Midbrain (tissue), 1 donor: ENCODE results near the gene DMD.
"Not testable (repeated sequence)": the region's sequence is repeated elsewhere in the genome, so short reads cannot be mapped to it uniquely, and the experiment has no call there.

Experiments used
- DNase-seq: peaks from one replicate; lab custom pipeline; 2025; lab: John Stamatoyannopoulos, UW

The DMD gene

DNA sequence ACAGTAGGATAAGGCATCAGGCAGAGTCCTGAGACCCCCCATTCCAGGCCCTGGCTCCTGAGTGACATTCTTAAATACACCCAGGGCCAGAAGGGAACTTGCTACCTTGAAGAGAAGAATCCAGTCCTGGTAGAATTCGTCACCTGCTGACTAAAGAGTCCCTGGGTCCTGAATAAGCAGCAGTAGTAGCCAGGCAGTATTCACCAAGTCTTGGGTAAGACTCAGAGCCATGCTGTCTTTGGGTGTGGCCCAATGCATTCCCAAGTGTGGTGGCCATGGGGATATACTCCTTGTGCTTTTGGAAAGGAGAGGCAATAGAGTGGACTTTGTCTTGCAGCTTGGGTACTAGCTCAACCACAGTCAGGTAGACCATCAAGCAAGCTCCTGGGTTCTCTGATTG lies 359.1 kb downstream of the DMD start:
- no peak for DNase-seq

DNA sequence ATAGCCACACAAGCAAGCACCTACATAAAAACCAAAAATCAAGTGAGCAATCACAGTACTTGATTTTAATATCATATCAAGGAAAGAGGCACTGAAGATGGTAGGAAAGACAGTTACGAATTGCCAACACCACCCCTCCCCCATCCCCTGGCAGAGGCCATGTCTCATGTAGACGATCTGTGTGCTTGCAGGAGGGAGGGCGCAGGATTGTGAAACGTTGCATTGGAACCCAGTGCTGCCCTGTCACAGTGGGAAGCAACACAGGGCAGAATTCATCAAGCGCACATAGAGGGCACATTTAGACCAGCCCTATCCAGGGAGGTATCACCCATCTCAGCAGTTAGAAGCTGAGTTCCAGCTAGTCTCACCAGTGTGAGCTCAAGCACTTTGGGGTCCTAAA lies 359.8 kb downstream of the DMD start:
- DNase-seq = no peak

DNA sequence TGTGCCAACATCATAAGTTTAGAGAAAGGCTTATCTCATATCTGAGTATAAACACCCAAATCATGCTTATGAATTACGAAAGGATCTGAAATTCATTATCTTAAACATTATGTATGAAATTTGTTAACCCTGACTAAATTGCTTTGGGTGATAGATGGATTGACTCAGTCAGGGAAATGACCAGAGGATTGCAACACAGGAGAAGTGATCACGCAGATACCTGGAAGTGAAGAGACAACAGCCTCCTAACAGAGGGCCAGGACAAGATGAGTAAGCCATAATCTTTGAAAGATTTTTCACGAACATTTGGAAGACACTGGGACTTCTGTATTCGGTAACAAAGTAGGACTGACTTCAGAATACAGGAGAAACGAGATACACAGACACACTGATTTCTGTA lies 363.4 kb downstream of the DMD start:
- no peak for DNase-seq

DNA sequence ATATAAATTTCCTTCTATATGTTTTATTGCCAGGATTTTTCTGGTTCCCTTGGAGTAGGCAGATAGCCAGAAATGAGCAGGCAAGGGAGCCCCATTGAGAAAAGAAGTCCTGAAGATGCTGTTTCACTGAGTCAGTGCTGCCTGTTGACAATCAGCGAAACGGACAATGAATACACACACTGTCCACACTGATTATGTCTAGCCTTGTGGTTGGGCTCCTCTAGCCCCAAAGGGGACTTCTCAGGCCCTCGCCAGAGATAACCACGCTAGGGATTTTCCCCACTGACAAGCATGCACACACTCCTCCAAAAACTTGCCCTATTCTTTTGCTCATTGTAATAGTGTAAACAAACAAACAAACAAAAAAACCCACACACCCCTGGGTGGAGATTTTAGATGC lies 369.3 kb downstream of the DMD start:
- no peak for DNase-seq

DNA sequence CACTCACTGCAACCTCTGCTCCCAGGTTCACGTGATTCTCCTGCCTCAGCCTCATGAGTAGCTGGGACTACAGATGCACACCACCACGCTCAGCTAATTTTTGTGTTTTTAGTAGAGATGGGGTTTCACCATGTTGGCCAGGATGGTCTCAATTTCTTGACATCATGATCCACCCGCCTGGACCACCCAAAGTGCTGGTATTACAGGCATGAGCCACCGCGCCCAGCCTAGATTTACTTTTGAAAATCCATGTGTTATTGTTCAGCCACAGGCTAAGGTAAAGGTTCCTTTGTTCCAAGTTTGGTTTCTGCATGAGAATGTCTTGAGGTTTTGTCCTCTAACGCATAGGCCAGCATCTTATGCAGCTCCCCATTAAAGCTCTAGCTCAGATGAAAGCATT lies 371.6 kb downstream of the DMD start:
- no peak for DNase-seq

DNA sequence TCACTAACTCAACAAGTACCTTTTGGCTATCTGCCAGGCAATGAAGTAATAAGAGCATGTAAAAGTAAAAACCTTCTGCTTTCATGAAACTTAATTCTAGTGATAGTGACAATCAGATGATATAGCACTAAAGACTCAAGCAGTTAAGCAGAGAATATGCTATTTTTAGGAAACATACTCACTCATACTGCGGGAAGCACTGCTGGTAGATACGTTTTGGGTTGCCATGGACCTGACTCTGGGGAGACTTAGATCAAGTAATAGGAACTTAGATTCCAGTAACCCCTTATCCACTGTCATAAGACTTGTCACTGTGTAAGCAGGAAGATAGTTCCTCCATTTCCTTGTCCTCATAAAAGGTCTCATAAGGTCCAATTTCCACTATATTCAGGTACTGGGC lies 386.3 kb downstream of the DMD start:
- DNase-seq = no peak

DNA sequence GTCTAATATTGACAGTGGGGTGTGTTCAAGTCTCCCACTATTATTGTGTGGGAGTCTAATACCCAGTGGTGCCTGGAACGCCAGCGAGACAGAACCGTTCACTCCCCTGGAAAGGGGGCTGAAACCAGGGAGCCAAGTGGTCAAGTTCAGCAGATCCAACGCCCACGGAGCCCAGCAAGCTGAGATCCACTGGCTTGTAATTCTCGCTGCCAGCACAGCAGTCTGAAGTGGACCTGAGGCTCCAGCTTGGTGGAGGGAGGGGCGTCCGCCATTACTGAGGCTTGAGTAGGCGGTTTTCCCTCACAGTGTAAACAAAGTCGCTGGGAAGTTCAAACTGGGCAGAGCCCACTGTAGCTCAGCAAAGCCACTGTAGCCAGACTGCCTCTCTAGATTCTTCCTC lies 407.3 kb downstream of the DMD start:
- DNase-seq = no peak

DNA sequence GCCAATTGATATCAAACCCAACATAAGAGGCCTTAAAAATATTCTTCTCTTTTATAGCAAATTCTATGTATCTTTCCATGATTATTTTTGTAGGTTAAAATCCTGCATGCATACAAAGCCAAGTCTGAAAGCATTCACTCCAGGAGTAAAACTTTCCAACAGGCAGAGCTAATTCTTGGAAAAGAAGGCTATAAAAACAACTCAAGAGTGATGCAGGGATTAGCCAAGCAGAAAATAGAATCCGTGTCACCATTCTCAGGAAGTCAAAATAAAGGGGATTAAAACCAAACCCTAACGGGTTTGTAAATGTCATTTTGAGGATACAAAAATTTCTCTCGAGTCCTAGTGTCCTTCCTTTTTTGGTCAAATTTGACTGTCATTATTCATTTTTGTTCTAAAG lies 412.4 kb downstream of the DMD start:
- no peak for DNase-seq

DNA sequence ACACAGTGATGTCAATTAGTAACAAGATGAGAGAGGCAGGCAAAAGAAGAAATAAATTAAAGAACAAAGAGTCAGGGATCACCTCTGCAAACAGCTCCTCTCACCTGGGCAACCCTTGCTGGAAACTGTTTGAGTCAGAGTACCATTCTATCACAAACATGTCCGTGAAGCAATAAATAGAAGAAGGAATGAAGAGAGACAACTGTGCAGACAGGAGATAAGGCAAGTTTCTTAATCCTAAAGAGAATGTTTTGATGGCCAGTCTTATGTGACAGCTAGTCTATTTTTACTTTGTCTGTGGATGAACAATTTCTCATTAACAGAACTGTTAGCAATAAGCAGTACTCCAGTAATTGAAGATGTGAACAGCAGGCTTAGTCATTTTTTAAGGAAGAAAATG lies 422.4 kb downstream of the DMD start:
- DNase-seq = no peak

DNA sequence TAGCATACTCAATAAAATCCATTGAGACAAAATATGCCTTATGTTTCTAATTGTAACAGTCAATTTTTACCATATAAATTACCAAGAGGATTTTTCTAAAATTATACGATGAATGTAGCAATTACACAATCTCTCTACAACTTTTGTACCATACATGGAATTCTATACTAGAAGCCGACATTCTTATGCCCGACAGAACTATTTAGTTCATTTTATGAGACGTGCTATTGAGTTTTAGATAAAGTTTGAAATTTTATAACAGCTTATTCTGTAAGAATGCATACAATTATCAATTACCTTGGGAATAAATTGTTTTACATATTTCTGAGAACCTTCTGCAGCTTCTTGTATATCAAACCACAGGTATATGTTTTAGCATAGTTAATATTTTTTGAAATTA lies 431.2 kb downstream of the DMD start:
- no peak for DNase-seq

DNA sequence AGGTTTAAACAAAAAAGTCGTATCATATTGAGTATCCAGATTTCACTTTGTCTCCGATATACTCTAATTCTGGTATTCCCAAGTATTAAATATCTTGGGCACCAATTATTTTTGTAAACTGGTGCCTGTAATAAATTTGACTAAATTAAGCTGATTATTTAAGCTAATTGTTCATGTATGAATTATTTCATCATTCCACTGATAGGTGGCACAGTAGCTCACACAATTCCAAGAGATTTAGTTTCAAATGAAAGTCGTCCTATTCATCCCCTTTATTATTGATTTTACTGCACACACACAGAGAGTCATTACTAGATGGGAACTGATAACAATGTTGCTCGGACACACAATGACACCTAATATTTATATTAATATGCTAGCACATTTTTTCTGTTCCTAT lies 432.4 kb downstream of the DMD start:
- DNase-seq = no peak

DNA sequence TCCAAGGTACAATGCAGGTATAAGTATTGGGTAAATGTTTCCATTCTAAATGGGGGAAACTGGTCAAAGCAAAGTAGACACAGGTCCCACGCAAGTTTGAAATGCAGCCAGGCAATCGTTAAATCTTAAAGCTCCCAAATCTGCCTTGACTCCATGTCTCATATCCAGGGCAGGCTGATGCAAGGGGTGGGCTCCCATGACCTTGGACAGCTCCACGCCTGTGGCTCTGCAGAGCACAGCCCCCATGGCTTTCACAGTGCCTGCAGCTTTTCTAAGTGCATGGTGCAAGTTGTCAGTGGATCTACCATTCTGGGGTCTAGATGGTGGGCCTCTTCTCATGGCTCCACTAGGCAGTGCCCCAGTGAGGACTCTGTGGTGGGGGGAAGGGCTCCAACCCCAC lies 436.4 kb downstream of the DMD start:
- DNase-seq = no peak

DNA sequence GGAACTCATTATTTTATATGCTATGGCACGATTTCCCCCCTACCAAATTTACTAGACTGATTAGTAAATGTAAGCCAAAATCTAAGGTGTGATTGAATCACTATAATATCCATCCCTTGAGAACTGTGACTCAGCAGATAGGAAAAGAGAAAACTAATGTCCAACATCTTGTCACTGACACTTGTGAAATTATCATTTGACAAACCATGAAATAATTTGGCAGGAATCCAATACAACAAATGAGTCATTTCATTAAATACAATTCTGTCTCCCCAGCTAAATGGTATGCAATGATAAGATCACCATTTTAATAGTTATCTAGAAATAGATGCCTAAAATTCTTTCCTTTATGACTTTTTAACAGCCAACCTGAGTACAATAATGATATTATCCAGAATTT lies 462.3 kb downstream of the DMD start:
- no peak for DNase-seq

DNA sequence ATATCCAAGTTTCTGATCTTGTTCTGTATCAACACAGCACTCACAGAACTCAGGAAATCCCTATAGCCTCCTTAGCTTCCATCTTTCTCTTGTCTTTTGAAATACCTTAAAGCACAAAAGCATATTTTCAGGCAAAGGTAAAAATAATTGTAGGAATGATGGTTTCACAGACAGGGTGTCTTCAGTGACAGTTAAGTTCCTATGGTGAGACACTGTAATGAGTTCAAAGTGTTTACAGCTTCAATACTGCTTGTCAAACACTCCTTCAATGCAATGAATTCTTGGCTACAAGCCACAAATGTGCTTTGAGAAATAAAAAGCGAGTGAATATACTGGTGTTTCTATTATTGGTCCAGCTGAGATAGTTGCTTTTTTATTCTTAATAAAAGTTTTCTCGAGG lies 466.0 kb downstream of the DMD start:
- no peak for DNase-seq

DNA sequence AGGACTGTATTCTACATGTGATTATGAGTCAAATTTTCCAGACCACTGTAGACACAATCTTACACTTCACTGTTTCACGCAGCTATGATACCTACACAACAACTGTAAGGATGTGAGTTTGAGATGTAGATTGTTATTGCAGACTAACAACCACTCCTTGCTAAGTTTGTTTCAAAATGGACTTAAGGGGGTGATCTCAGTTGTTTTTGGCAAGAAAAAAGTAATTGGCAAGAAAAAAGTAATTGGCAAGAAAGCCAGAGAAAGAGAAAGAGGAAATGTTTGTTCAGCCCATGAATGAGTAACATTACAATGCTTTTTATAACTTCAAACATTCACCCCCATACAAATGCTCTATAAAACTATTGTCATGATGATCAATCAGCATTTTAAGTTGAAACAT lies 466.4 kb downstream of the DMD start:
- no peak for DNase-seq

DNA sequence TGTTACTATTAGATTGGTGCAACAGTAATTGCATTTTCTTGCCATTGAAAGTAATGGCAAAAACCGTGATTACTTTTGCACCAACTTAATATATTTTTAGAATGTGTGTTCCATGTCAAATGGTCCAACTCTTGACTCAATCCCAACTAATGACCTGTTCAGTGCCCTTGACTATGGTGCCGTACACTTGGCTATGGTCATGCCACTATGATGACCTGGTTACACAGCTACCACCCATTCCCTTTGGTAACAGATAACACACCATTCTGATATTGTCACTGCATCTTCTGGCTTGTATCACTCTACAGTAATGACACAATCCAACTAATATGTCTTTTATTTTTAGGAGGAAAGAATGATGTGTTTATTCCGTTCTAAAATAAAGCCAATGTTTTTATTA lies 469.4 kb downstream of the DMD start:
- no peak for DNase-seq

DNA sequence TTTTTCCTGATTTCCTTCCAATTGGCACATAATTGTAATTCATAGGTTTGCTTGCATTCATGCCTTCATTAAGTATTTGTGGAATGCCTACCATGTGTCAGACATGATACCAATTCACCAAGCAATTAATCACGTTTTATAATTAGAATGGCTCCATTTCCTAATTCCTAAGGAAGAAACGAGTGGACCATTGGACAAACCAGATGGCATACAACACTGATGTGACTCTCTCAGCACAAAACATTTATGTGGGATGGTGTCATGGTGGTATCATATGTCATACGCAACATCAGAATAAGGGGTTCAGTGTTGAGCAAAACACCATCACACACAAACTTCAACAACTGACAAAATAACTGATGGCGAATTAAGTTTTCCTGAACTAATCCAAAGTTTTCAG lies 502.8 kb downstream of the DMD start:
- DNase-seq = no peak

DNA sequence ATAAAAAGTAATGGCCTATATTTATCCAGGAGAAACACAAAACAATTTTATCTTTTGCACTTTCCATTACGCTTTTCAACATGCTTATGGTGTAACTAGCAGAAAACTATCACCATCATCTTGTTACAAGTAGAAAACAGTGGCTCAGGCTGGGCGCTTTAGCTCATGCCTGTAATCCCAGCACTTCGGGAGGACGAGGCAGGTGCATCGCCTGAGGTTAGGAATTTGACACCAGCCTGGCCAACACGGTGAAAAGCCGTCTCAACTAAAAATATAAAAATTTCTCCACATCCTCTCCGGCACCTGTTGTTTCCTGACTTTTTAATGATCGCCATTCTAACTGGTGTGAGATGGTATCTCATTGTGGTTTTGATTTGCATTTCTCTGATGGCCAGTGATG lies 506.0 kb downstream of the DMD start:
- not testable (repeated sequence) for DNase-seq

DNA sequence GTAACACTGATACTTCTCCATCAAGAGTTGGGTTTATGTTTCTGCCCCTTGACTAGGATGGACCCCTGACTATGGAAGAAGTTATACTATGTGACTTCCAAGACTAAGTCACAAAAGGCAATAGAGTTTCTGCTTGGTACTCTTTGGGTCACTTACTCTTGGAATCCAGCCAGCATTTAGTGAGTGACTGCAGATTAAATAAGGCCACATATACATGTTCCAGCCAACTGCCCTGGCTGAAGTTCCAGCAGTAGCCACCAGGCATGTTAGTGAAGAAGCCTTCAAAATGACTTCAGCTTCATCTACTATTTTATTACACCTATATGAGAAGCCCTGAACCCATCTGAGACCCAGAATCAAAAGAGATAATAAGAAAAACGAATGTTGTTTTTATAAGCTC lies 524.0 kb downstream of the DMD start:
- no peak for DNase-seq

DNA sequence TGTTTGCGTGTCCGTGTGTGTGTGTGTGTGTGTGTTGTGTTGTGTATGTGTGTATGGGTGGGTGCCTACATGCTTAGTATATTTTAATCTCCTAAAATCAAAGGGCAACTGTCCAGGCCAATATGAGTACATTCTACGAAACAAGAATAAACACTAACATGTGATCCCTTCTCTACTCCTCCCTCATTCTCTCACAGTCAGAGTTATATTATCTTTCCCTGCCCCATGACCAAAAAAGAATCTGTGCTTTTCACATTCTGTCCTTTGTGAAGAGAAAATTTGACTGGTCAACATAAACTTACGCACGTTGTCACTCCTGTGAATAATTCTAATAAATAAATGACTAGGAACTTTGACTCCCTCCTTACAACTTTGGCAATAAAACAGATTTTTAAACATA lies 532.9 kb downstream of the DMD start:
- no peak for DNase-seq

DNA sequence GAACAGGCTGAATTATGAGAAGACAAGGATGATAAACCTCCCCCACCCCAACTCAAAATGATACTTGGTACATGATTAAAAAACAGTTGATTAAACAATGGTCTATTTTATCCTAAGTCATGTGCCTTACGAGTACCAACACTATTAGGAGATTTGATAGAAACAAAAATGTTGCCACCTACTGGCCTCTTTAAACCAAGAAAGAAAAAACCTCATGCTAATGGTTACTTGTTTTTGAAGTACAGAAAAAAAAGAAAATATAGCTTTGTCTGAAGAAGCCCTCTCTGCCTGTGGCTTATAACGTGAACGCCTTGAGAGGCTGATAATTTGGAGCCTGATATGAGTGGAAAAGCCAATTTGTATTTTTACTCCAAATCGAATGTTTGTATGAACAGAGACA lies 538.2 kb downstream of the DMD start:
- peak; percentile 52 for DNase-seq

DNA sequence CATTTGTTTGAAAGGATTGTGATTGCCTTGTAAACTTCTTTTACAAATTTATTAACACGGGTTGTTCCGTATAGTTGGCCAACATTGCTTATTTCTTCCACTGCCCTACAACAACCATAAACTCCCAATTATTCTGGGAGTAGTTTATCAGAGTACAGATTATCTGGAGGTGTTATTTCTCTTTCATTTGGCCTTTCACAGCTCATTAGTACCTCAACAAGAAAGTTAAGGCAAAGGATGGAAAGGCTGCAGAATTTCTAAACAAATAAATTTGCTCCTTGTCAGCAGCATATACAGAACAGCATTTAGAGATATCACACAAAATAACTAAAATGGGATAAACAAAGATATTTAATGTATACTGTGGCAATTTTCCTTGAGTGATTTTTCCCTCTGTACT lies 548.8 kb downstream of the DMD start:
- no peak for DNase-seq

DNA sequence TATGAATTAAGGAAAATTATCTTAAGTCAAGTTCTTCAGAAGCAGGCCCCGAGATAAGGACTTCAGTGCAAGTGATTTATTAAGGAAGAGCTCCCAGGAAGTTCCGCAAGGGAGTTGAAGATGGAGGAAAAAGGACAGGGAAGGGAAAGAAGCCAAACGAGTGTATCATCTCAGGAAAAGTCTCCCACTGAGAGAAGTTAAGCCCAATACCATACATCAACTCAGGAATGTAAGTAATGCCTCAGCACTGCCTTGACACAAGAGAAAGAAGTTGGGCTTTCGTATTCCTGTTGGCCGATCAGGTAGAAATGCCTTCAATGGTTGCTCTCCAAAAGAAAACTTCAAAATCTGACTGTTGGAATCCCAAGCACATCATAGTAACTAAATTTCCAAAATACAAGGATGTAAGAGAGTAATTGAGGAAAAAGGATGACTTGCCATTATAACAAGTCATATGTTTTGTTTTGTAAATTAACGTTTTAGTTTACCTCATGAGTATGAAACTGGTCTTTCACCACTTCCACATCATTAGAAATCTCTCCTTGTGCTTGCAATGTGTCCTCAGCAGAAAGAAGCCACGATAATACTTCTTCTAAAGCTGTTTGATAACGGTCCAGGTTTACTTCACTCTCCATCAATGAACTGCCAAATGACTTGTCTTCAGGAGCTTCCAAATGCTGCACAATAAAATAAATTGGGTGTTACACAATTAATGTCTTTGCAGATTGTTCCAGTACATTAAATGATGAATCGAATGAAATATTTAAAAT lies 566.7 kb downstream of the DMD start:
- no peak for DNase-seq

DNA sequence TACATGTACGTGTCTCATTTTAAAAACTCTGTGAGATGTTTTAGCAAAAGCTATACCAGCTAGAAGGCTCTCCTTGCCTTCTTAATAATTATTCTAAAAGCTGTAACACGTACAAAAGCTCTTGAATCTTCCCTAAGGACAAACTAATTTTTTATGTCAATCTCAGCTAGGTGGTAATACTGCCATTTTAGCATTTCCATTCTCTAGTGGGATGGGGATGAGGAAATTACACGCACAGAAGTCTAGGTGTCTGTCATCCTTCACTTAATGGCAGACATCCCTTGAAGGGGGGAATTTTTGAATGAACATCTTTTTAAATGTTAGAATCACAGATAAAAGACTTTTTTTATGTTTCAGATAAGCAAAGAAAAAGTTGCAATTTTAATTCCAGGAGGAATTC lies 569.1 kb downstream of the DMD start:
- DNase-seq = no peak

DNA sequence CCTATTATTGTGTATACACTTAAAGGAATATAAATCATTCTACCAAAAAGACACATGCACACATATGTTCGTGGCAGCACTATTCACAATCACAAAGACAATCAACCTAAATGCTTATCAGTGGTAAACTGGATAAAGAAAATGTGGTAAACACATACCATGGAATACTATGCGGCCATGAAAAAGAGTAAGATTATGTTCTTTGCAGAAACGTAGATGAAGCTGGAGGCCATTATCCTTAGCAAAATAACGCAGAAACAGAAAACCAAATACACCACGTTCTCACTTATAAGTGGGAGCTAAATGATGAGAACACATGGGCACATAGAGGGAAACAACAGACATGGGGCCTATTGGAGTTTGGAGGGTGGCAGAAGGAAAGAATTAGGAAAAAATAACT lies 593.2 kb downstream of the DMD start:
- no peak for DNase-seq
